IPS-NIHi11 (cell line): ENCODE data around the gene SUGCT.

ENCODE experiments used
- DNase-seq: peaks from one replicate; pipeline ENCODE4 v3.0.0; 2012; ENCODE audit warnings: mixed read lengths, low spot score

Gene SUGCT

DNA sequence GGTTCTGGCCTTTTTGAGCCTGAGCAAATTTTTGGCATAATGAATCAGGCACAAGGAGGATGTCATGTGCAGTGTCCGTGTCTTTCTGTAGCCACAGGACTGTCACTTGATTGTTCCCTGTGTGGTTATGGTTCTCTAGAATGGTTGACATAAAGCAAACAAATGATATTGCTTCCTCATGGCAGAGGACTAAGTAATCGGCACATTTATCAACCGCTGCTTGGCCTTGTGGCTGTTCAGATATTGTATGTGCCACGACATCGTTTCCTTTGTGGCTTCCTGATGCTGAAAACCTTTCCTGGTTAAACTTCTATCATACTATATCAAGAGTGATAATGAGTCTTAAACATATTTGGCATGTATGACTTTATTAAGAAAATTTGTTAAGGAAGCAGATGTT, 598.8 kb downstream of the SUGCT start:
- DNase-seq = no peak

DNA sequence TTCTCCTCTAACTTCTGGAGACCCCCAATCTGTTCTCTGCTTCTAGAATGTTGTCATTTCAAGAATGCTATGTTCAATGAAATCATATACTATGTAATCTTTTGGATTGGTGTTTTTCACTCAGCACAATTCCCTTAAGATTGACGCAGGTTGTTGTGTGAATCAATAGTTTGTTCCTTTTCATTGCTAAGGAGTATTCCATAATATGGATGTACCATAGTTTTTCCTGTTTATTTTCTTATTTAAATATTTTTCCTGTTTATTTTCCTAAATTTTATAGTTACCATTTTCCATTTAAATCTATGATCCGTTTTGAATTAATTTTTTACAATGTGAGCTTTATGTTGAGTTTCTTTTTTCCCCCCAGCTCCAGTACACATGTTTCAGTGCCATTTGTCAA, 604.5 kb downstream of the SUGCT start:
- DNase-seq = no peak

DNA sequence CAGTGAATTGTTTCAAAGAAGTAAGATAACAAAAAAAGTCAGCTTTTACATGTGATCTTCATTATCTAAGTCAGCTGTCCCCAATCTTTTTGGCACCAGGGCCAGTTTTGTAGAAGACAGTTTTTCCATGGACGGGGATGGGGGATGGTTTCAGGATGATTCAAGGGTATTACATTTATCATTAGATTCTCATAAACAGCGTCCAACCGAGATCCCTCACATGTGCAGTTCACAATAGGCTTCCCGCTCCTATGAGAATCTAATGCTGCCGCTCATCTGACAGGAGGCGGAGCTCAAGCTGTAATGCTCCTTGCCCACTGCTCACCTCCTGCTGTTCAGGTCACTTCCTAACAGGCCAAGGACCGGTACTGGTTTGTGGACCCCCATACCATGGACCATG, 607.5 kb downstream of the SUGCT start:
- no peak for DNase-seq

DNA sequence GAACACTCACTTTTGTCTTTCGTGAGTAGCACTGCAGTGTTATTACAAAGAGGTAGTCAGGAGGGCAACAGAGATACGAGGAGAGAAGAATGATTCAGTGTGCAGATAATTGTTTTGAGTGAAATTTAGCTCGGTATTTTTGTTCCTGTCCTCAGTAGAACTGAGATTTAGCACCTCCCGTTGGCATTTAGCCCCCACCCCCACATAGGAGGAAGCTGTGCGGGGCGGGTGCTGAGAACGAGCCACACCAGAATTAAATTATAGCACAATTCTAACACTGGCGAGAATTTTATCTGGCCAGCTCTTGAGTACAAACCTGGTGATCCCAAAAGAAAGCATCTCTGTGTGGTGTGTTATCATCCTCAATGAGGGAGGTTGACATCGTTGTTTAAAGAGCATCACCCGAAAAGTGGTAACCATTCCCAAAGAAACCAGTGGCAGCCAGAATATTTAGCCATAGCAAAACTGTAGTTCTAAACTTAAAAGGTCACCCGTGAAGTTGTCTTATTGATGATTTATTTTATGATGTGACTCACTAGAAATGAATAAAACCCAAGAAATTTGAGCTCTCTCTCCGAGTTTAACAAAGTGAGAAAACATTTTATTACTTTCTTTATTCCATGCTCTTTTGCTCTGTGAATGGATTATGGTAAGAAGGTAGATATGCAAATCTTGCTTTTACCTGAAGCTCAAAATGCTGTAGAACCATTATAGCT, 612.2 kb downstream of the SUGCT start:
- DNase-seq = no peak

DNA sequence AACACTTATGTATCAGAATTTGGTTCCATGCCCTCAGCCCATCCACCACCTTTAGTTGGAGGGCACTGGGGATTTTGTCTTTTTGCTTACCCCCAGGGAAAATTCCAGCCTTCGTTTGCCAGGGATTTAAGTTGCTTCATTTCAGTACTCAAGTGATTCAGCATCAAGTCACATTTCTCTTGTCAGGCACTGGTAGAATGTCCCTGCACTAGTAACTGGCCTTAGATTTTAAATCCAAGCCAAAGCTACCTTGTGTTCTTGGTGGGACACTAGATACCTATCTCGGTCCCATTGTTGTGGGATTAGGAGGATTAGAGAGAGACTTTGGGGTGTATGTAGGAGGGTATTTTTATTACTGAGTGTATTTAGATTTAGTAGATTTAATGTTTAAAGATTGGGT, 613.1 kb downstream of the SUGCT start:
- DNase-seq = no peak

DNA sequence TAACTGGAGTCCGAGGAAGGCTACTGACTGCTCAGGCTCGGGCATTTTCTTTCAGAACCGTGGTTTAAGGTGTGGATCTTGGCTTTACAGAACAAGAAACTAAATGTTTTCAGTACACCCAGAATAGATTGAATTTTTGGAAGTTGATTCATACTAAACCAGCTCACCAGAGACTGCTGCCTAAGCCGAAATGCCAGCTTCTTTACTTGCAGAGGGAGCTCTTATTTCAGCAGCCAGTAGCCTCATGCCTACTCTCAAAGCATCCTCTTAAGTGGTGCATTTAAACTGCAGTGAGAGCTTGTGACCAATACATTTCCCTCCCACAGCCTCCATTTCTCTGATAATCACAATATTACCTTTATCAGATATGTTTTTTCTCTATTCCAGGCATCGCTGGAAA, 615.1 kb downstream of the SUGCT start:
- no peak for DNase-seq

DNA sequence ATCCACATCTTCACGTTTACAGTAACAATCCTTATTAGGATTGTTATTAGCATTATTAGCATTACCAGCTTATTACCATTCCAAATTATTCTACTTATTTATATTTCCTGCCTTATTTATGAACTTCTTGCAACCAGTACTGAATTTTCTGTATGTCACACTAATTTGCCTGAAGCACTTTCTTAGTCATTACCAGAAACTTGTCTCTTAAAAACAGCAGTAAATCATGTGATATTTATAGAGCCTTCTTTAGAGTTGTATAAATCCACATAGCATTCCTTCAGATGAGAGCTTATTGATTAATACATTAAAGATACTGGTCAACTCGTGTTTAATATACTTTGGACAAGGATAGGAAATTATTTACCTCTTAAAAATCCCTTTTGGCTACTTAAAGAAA, 618.6 kb downstream of the SUGCT start:
- no peak for DNase-seq

DNA sequence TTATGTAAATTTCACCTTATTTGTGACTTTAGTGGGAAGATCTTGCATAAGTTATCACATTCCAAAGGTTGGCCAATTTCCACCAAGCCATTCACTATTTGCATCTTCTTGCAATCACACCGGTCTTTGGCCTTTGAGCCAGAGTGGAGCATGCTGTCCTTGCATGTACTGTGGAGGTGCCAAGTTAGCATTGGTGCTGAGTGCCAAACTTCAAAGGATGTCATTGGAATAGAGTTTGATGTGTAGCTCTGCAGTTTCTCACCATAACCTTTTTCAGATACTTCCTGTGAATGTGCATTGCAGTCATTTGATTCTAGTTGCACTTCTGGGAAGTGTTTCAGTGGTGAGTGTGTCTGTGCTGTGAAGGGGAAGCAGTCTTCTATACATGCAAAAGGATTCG, 620.6 kb downstream of the SUGCT start:
- DNase-seq = no peak

DNA sequence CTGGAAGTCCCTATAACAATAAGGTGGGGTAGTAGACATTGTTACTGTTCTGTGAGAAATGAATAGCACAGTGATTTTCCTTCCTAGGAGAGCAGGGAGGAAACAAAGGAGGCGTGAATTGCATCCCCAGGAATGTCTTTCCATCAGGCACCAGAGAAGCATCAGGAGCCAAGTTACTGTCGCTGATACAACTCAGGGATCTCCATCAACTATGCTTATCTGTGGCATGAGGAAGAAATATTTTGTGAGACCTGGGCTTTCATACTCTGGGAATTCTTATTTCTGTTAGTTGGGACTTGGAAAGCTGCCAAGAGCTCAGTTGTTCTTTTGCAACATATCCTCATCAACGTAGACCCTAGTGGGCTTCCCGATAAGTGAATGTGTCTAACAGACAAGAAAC, 622.3 kb downstream of the SUGCT start:
- DNase-seq = no peak

DNA sequence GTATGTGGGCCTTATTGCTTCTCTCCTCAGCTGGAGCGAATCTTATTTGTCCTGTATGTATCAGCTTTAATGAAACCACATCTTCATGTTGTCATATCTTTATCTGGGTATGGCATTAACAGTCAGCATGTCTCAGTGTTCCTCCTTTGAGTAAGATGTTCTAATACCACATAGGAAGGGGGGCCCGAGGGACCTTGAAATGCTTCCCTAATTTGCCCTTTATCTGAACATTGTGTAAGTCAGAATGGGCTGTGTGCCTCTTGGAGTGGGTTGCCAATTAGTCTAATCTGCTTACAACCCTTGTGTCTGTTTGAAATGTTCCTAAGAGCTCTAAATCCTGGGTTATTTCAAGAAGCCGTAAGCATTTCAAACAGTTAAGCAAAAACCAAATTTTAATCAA, 623.8 kb downstream of the SUGCT start:
- DNase-seq = no peak

DNA sequence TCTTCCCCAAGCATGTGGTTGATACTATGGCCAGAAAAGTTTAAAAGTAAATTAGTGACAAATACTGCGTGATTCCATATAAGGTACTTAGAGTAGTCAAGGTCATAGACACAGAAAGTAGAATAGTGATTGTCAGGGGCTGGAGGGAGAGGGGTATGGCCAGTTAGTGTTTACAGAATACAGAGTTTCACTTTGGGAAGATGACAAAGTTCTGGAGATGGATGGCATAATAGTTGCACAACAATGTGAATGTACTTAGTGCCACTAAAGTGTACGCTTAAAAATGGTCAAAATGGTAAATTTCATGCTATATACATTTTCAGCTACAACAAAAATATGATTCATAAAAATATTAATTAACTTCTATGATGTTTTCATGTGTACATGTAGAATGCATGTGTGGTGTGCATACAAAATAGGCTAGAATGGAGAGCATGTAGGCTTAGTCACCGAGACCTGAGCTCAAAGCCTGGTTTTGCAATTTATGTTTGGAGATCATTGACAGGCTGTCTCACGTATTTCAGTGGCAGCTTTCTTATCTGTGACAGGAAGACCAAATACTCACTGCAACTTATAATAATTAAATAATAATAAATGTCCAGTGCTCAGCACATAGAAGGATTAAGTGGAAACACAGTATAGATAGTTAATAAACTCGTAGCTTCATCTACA, 625.6 kb downstream of the SUGCT start:
- no peak for DNase-seq

DNA sequence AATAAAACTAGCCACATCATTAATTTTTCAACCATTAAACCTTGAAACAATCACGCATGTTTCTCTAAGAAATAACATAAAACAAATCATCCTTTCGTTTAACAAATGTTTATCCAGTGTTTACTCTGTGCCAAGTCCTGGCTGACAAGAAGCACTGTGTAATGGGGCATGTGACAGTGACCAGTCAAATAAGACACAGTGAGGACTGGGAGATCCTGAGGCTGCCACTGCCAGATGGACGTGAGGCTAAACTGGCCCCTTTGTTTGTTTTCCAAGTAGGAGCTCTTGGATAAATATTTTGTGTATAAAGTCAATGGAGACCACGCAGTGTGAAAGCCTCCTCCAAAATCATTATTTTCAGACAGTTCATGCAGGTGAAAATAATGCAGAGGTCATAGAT, 626.2 kb downstream of the SUGCT start:
- DNase-seq = no peak

DNA sequence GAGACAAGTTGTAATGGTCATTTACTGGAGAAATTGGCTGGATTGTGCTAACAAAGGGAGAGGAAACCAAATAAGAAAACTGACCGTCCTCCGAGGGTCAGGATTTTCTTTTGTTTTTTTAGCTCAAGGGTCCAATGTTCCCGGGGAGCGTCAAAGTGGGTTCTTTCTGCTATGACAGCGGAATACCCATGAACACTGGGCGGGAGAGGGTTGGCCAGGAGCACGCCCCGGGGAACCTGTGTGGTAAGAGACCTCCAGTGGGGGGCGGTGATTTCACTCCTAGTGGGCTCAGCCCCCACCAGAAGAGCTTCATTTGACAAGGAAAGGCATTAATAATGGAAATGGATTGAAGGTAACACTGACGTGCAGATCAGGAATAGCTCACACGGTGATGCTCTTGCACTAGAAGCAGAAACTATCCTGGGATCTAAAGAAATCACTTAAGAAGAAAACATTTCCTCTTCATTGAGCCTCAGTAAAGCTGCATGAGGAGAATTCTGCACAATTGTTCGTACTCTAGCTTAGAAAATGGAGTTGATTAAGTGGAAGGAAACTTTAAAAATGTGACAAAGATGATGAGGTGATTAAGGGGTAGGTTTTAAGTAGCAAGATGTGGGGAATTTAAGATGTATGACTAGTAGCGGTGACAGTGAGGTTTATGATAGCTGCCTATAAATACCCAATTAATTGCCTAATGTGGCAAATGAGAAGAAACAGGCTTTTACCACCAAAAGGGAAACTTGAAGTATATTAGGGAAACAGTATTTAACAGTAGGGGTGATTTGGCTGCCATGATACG, 627.2 kb downstream of the SUGCT start:
- DNase-seq = no peak

DNA sequence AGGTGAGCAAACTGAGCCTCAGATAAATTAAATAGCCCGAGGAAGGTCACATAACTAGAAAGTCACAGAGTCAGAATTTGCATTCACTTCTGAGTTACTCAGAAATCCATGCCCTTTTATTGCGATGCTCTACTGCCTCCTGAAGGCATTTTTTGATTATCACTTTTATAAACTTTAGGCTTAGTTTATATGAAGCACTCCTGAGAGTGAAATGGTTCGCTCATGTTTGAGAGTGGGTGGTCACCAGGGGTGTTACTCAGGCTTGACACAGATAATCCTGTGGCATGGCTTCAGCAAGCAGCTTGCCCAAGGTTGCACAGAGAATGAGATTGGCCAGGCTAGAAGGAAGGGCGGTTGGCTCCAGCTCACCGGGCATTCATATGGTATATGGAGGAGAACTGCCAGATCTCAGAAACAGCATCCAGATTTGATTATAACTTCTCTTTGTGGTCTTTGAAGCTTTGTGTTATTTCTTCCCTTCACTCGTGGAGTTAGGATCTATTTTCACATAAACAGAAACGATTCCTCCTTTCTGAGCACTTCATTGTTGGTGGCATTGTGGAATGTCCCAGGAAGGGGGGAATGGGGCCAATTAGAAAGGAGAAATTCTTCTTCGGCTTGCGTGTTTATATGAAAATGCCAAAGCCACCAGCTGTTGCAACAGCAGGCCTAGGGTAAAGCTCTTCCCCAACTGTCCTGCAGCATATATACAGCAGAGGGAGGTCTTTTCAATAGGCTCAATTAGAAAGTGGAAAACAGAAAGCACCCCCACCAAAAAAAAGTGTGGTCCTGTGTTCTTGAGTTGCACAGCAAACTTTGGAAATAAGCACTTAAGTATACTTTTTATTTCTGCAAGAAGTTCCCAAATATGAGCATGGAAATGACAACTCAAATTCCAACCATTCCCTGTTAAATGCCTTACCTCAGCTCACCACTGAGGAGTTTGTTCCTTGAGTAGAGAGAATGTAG, 628.8 kb downstream of the SUGCT start:
- DNase-seq = no peak

DNA sequence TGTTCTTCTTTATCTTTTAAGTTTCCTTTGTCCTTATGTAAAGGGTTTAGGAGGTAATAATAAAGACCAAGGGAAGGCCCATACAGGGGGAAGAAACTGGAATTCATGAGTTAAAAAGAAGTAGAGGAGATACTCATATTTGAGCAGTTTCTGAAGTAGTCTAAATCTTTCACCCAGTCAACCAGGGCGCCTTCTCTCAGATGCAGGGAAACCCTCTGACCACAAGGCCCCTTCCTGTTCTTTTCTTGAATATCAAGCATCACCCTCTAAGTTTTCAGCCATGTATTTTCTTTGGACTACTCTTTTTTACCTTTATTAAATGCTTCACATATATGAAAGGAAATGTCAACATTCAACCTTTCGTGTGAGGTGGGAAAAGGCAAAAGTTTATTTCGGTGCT, 630.8 kb downstream of the SUGCT start:
- no peak for DNase-seq

DNA sequence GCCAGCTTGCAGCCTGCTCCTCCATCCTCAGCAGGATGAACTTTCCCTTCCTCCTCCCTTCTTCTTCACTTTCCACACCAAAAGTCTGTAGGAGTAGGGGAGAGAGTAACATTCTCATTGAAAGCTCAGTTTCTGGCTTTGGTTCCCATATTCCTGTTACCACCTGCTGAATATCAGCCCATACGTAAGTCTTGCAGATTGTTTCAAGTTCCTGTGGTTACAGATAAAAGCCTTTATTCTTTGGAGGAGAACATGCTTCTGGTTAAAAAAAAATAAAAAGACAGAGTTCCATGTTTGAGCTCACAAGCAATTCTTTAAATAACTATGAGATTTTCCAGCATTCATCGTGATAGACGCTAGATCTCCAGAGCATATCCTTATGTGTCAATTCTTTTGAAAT, 637.3 kb downstream of the SUGCT start:
- DNase-seq = no peak

DNA sequence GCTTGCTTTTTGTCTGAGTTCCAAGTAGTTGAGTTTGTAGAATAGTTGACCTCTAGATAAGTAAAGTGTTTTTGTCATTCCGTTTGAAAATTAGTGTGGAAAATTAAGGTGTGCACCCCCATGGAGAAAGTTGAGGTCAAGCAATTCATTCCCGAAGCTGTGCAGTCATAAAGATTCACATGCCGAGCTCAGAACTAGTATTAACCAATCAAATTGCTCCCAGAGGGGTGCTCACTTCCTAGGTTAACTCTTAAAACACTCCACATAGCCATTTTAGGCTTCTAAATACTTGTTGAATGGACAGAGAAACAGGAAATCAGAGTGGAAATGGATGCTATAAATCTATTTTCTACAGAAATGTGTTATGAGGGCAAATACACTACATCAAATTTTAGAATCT, 638.9 kb downstream of the SUGCT start:
- DNase-seq = no peak

DNA sequence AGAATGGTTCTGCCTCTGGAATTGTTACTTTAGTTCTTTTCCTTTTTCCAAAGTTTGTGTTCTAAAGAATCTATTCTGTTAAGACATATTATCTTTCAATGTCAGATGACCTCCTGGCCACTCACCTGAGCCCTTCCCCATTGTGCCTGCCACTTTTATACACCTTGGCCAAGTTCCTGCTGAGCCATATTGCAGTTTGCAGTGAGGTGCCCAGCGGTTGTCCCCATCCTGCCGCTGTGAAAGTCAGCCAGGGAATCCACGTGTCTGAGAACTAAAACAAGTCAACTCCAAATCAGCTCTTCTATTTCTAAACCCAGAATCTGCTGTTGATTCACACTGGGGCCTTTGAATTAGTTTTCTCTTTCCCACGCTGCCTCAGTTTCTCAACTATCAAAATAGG, 641.1 kb downstream of the SUGCT start:
- no peak for DNase-seq

DNA sequence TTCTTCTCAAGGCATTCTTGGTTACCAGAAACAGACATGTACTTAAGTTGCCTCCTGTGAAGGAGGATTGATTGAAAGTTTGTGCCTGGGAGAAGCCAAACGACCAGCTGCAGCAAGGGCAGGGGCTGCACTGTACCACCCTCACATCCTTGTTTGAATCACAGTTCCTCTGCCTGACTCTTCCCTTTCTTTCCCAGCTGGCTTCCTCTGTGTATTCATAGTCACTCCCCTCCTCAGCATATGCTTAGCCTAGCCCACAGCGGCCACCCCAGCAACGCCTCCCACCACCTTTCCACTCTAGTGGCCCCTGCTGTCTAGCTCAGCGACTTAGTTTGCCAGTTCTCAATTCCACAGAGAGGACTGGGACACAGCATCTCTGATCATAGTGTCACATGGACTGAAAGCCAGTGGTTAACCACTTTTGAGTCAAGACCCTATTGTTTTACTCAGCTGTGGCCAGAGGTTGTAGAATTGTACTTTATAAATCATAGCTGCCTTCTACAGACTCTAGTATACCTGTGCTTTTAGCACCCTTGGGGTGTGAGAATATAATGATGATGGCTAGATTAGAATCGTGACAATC, 643.0 kb downstream of the SUGCT start:
- no peak for DNase-seq

DNA sequence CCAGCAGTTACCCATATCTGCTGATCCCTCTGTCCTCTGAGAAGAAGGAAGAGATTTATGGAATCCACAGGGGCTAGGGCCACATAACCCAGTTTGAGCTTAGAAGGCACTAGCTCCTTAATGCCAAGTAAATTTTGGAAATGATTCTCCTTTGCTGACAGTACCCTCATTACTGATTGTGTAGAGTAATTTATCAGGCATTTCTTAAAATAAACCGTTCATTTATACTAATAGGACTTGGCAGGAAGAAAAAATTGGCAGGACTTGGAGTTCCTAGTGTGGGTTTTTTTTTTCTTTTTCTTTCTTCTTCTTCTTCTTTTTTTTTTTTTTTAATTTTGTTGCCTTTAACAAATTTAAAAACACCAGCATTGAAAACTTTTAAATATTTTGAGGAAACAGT, 645.7 kb downstream of the SUGCT start:
- no peak for DNase-seq

DNA sequence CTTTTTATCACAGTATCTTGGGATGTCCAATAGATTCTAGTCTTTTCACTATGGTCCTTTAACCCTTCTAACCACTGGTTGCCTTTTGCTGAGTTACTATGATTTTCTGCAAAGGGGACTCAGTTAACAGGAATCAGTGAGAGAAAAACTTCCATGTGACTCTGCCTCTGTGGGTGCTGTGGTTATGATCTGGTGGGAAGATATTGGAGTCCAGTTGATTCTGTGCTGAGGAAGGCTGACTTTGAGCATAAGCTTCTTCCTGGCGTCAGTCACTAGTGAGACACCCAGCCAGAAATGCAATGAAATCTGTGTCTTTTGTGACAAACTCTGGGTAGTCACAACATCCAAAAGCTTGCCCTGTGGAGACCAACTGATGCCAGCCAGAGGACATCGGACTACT, 648.0 kb downstream of the SUGCT start:
- no peak for DNase-seq

DNA sequence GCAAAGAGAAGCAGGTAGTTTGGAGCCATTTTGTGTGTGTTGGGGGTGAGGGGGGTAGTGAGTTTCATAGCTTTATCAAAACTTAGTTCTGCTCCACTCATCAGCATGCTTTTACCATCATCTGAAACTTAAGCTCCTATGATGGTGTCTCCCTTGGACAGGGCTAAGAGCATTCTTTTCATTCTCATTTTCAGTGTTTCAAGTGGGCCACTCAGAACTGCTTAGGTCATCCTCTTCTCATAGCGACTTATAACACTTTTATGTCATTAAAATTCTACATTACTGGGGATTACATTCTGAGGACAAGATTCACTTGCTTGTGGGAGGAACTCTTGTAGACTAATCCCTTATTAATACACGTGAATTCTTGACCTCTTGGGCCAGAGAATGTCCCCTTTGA, 649.4 kb downstream of the SUGCT start:
- no peak for DNase-seq
